Progenitor cell of endocrine pancreas (in vitro differentiated cells): ENCODE data around the gene RBM6. TPM values are rescaled to one million over a fixed set of nuclear protein-coding genes. Genes with fewer than 3 reads are reported as not detected.

ENCODE experiments used
- DNase-seq: peaks from one replicate; pipeline ENCODE4 v3.0.0; 2021; ENCODE audit warnings: low spot score; ENCODE audit not compliant: unreplicated experiment
- H3K27ac Mint-ChIP-seq: 2 replicates; pipeline ENCODE4 v1.8.0; 2021; ENCODE audit warnings: mild to moderate bottlenecking, moderate library complexity, mixed read lengths
- H3K27me3 Mint-ChIP-seq: 2 replicates; pipeline ENCODE4 v1.8.0; 2021; ENCODE audit warnings: mixed read lengths
- H3K36me3 Mint-ChIP-seq: 2 replicates; pipeline ENCODE4 v1.8.0; 2022; ENCODE audit warnings: mixed read lengths; ENCODE audit not compliant: insufficient read depth
- H3K4me1 Mint-ChIP-seq: 2 replicates; pipeline ENCODE4 v1.8.0; 2021; ENCODE audit warnings: low read depth, mixed read lengths
- H3K4me3 Mint-ChIP-seq: 2 replicates; pipeline ENCODE4 v1.8.0; 2021; ENCODE audit warnings: low read depth, mild to moderate bottlenecking, moderate library complexity, mixed read lengths
- H3K9me3 Mint-ChIP-seq: 2 replicates; pipeline ENCODE4 v1.8.0; 2021; ENCODE audit warnings: low read depth, mixed read lengths
- CTCF ChIP-seq: fragments of 200-600 bp; sonication (generic); IDR thresholded peaks from one replicate; pipeline ENCODE4 v1.5.0; 2021; ENCODE audit warnings: antibody characterized with exemption, mild to moderate bottlenecking; ENCODE audit not compliant: unreplicated experiment
- total RNA-seq: library from RNA; stranded (reverse); gene quantifications from 2 replicates; pipeline ENCODE4 v1.2.1, GENCODE V29; 2021

The RBM6 gene
- total RNA-seq, 1 donor from 2014 or later = 144 TPM

GRCh38 chr3:49967291-49967690, 27.3 kb downstream of the RBM6 start:
- H3K4me1 Mint-ChIP-seq = no peaks in the 10 kb centered on the region
- no peak overlapping the region for H3K4me3 Mint-ChIP-seq
- no peak for TF ChIP-seq CTCF
- no peaks in the 10 kb centered on the region for H3K9me3 Mint-ChIP-seq
- H3K36me3 Mint-ChIP-seq = peaks cover 20% of the 10 kb centered on the region
- no peaks in the 10 kb centered on the region for H3K27me3 Mint-ChIP-seq
- peak overlapping the region; percentile 78 for H3K27ac Mint-ChIP-seq
- DNase-seq = no peak

GRCh38 chr3:49968346-49968745, 28.4 kb downstream of the RBM6 start:
- TF ChIP-seq CTCF = no peak
- H3K36me3 Mint-ChIP-seq = peaks cover 19% of the 10 kb centered on the region
- H3K4me3 Mint-ChIP-seq = no peak overlapping the region
- H3K4me1 Mint-ChIP-seq = no peaks in the 10 kb centered on the region
- no peak overlapping the region for H3K27ac Mint-ChIP-seq
- H3K9me3 Mint-ChIP-seq = no peaks in the 10 kb centered on the region
- H3K27me3 Mint-ChIP-seq = no peaks in the 10 kb centered on the region
- DNase-seq = no peak

- peaks cover 12% of the 10 kb centered on the region for H3K36me3 Mint-ChIP-seq
- H3K4me1 Mint-ChIP-seq = no peaks in the 10 kb centered on the region
- TF ChIP-seq CTCF = no peak
- no peaks in the 10 kb centered on the region for H3K27me3 Mint-ChIP-seq
- H3K27ac Mint-ChIP-seq = no peak overlapping the region
- H3K4me3 Mint-ChIP-seq = no peak overlapping the region
- no peaks in the 10 kb centered on the region for H3K9me3 Mint-ChIP-seq
- no peak for DNase-seq
These were observed 32.7 kb downstream of the RBM6 start for GRCh38 chr3:49972656-49973055.

- H3K27me3 Mint-ChIP-seq = no peaks in the 10 kb centered on the region
- no peak for DNase-seq
- peaks cover 11% of the 10 kb centered on the region for H3K36me3 Mint-ChIP-seq
- no peaks in the 10 kb centered on the region for H3K9me3 Mint-ChIP-seq
- H3K4me3 Mint-ChIP-seq = no peak overlapping the region
- no peaks in the 10 kb centered on the region for H3K4me1 Mint-ChIP-seq
- no peak overlapping the region for H3K27ac Mint-ChIP-seq
- TF ChIP-seq CTCF = no peak
These were observed 37.0 kb downstream of the RBM6 start for GRCh38 chr3:49976942-49977341.

- Mint-ChIP-seq H3K4me1 (no peaks in the 10 kb centered on the region), H3K36me3 (peaks cover 5% of the 10 kb centered on the region), H3K27ac (no peak overlapping the region), H3K9me3 (no peaks in the 10 kb centered on the region), H3K4me3 (no peak overlapping the region), H3K27me3 (no peaks in the 10 kb centered on the region)
- no peak for TF ChIP-seq CTCF
- no peak for DNase-seq
These were observed 44.4 kb downstream of the RBM6 start for GRCh38 chr3:49984394-49984793.
